NOMO-1 (cell line): ENCODE results near the gene KCNJ12.
"Not testable (repeated sequence)": the region's sequence is repeated elsewhere in the genome, so short reads cannot be mapped to it uniquely, and the experiment has no call there.

Source experiments
- DNase-seq, 2 experiments: peaks; one replicate each; lab custom pipeline; 2025; ENCODE audit not compliant: unreplicated experiment in 2 of 2; lab: John Stamatoyannopoulos, UW

KCNJ12 gene

GRCh38 chr17:21418446-21419298 is 42.5 kb downstream of the KCNJ12 start:
- no peak for DNase-seq

- no peak for DNase-seq
Observed at GRCh38 chr17:21419299-21420239, 43.4 kb downstream of the KCNJ12 start.

DNA sequence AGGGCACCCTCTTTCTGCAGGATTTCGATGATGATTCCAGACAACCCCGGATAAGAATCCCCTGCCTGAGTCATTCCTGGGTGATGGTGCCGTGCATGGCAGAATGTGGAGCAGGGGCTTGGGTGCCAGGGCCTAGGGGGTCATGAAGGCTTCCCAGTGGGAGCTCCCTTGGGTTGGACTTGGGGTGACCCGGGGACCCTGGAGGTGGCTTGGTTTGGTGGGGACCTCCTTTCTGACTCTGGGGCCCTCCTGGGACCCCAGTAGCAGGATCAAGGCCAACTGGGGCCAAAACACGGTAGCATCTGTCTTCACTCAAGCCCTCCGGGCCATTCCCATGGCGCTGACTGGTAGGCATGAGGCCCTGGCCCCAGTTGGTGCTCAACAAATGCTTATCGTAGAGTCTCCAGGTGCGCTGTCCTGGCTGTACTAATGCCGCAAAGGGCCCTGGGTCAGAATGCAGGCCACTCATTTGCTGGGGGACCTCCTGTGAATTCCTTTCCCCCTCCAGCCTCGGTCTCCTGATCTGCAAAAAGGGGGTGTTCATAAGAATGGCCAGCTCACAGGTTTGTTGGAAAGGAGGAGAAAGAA is 44.4 kb downstream of the KCNJ12 start:
- not testable (repeated sequence) for DNase-seq

GRCh38 chr17:21421421-21422310 is 45.5 kb downstream of the KCNJ12 start:
- not testable (repeated sequence) for DNase-seq

GRCh38 chr17:21422311-21423189 is 46.4 kb downstream of the KCNJ12 start:
- DNase-seq, result not testable (repeated sequence)

DNA sequence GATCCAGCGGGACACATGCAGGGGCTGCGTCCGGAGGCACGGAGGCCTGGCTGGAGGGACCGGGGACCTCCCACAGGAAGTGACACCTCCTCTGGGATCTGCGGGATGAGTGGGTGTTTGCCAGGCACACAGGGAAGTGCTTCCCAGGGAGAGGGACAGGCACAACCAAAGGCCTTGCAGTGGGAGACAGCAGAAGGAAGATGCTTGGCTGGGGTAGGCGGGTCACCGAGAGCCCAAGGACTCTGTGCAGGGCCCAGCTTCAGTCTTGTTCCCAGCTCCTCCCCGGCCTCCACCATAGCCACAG is 47.0 kb downstream of the KCNJ12 start:
- not testable (repeated sequence) for DNase-seq

DNA sequence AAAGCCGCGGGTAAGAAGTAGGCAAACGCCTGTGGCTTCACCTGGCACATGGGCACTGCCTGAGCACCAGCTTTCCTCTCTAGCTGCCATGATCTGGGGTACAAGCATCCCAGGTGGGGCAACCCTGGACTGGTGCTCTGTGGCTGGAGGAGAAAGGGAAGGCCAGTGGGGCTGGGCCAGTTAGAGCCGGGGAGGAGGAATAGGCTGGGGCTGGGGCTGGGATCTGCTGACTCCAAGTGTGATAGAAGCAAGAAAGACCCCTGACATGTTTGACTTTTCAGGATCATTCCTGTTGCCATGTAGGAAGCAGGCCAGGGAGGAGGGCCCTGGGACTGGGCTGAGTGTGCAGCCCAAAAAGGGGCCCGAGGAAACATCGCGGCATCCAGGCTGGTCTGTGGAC is 48.5 kb downstream of the KCNJ12 start:
- DNase-seq, result not testable (repeated sequence)

DNA sequence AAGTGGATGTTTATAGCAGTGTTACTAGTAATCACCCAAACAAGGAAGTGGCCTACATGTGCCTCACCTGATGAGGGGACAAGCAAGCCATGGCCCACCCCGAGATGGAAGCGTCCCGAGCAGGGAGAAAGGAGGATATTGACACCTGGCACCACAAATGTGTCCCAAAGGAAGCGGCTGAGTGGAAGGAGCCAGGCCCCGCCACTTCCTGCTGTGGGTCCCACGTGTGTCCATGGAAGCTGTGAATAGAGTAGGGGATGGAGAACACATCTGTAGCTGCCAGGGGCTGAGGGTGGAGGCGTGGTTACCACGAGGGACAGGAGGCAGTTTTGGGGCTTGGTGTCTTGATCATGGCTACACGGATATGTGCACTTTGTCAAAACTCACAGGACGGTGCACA is 49.2 kb downstream of the KCNJ12 start:
- no peak for DNase-seq

- DNase-seq, result no peak
Observed at GRCh38 chr17:21425736-21426135, 49.6 kb downstream of the KCNJ12 start.

GRCh38 chr17:21426246-21426645 is 50.1 kb downstream of the KCNJ12 start:
- DNase-seq, result not testable (repeated sequence)

DNA sequence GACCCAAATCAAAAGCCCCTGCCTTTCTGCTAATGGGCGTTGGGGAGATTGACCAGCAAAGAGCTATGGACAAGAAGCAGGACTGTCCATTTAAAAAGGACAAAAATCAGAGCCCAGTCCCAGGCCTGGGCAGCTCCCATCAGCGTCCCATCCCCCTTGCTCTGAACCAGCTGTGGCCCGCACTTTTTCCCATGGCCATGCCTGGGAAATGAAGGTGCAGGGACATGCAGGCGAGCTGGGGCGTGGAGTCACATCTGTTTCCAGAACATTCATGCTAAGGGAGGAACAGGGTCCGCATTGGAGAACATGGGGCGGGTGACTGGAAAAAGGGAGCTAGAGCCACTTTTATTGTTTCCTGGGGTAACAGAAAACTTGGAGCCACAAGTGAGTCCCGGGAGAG is 50.7 kb downstream of the KCNJ12 start:
- not testable (repeated sequence) for DNase-seq

GRCh38 chr17:21427727-21428126 is 51.6 kb downstream of the KCNJ12 start:
- not testable (repeated sequence) for DNase-seq

GRCh38 chr17:21428752-21429424 is 52.7 kb downstream of the KCNJ12 start:
- not testable (repeated sequence) for DNase-seq

GRCh38 chr17:21429921-21430628 is 53.9 kb downstream of the KCNJ12 start:
- not testable (repeated sequence) for DNase-seq

DNA sequence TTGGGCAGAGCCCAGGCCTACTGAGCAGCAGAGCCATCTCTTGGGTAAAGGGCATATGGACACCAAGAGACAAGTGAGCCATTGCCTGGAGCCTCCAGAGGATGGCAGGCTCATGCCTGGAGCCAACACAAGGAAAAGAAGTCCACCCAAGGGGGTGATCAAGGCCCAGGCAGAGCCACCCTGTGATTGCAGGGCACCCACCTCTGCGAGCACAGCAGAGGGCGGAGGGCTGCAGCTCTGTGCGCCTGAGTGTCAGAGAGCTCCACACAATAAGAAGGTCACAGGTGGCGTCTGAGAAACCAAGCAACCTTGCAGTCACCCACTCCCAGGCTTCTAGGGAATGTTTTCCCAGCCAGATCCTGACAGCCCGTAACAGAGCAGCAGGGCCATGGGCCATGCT is 57.8 kb downstream of the KCNJ12 start:
- DNase-seq, result not testable (repeated sequence)

GRCh38 chr17:21434976-21435375 is 58.8 kb downstream of the KCNJ12 start:
- DNase-seq, result not testable (repeated sequence)

DNA sequence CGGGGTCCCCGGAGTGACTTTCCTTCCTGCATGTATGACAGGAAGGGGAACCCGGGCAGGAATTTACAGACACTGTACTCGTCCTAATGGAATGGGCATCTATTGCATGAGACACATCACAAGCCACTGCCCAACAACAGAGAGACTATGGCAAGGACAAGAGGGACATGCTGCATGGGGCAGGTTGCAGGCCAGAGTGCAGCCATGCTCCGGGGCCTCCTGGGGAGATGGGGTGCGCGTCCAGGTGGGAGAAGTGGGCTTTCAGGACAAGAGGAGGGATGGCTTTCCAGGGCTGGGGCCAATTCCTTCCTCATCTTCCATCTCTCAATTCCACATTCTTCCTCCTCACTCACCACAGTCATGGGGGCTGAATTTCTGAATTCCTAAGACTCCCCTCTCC is 60.3 kb downstream of the KCNJ12 start:
- not testable (repeated sequence) for DNase-seq
